ENCODE measurements around the gene SULT1C3. TPM values are rescaled to one million over a fixed set of nuclear protein-coding genes. Genes with fewer than 3 reads are reported as not detected.
A peak's percentile ranks its signal among the peaks of the same experiment; 100 is the strongest.

Gene SULT1C3
- total and polyA plus RNA-seq, 2 of the 8 experiments (the other 6 are each of a cell fraction or from before 2014, with no cell fraction given): not detected

DNA sequence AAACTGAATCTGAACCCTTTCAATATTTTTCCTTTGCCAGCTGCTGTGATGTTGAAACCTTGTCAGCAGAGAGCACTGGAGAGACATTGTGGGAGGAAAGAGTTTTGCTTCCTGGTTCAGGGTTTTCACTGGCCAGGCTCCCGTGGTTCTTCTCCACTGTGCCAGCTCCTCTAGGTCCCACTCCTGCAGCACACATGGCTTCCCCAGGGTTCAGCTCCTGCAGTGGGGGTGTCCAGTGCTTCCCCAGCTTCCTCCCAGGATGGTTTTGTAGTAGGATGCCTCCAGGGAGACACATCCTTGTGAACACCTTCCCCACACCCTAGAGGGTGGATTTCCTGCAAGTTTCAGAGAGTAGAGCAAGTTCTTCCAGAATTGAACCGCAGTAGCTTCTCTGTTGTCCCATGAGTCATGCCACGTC, 24.0 kb upstream of the SULT1C3 start:
- no peaks in the 10 kb centered on the region for H3K79me1 ChIP-seq (ENCODE audit: low read depth, low read length)
- no peaks in the 10 kb centered on the region for H3K4me1 ChIP-seq (replicated peaks in 1 of 4; ENCODE audit: control insufficient read depth in 3 of 4, insufficient read depth in 4 of 4, low read length in 3 of 4)
- H2BK120ac ChIP-seq (replicated peaks; ENCODE audit: low read depth, low read length): no peak overlapping the region
- H2AK5ac ChIP-seq (ENCODE audit: low read depth, low read length): no peak overlapping the region
- H4K8ac ChIP-seq (ENCODE audit: extremely low read depth, insufficient read depth, low read length): peak overlapping the region; percentile 38
- H3K23me2 ChIP-seq (ENCODE audit: low read depth, low read length): no peaks in the 10 kb centered on the region
- no peak overlapping the region for H2BK20ac ChIP-seq (ENCODE audit: low read length)
- no peak overlapping the region for H2BK15ac ChIP-seq (ENCODE audit: low read length)
- H3K27ac ChIP-seq (ENCODE audit: low read depth, low read length): no peak overlapping the region
- H2BK12ac ChIP-seq (ENCODE audit: low read depth, low read length): no peak overlapping the region
- FAIRE-seq (peak; percentile 45), DNase-seq (ENCODE audit: low read depth in 1 of 2, low spot score in 2 of 2) (no peak)
- H3K23ac ChIP-seq (ENCODE audit: insufficient read length): no peak overlapping the region
- H4K5ac ChIP-seq (ENCODE audit: insufficient read length, low read depth, low read length): no peak overlapping the region
- H3K56ac ChIP-seq (replicated peaks; ENCODE audit: insufficient read length, low read depth, low read length): no peak overlapping the region
- H3K18ac ChIP-seq (ENCODE audit: extremely low read depth, low read length): no peak overlapping the region
- no peaks in the 10 kb centered on the region for H3K27me3 ChIP-seq (replicated peaks in 1 of 4; ENCODE audit: control insufficient read depth in 3 of 4, extremely low read depth in 1 of 4, insufficient read depth in 3 of 4, low read length in 3 of 4)
- no peak overlapping the region for H3K4me3 ChIP-seq (ENCODE audit: extremely low read depth in 1 of 4, insufficient read depth in 2 of 4, low read depth in 3 of 4, low read length in 4 of 4)
- no peak overlapping the region for H3K9ac ChIP-seq (replicated peaks in 1 of 4; ENCODE audit: extremely low read depth in 1 of 4, low read depth in 3 of 4, low read length in 3 of 4)
- H4K20me1 ChIP-seq (replicated peaks in 1 of 2; ENCODE audit: control insufficient read depth in 1 of 2, insufficient read depth in 2 of 2, low read length in 2 of 2): no peaks in the 10 kb centered on the region
- CTCF ChIA-PET (ENCODE audit: partially characterized antibody): interaction anchor here (0.8 to 1.2 kb wide), 5 partner anchors 14 to 282 kb away, joined by 3 to 4 read pairs (median 3); no protein-coding TSS in a partner anchor
- 75% methylated on average over 3 of the region's 3 CpGs; no CpG with 5 or more reads in 1 of the 2 experiments for WGBS, 2 experiments (ENCODE audit: extremely low coverage in 1 of 2, insufficient coverage in 1 of 2, insufficient read length in 1 of 2, insufficient replicate concordance in 2 of 2, low coverage in 1 of 2, low lambda C conversion rate in 2 of 2, missing lambda C conversion rate in 1 of 2)
- no peaks in the 10 kb centered on the region for H3K36me3 ChIP-seq (ENCODE audit: control insufficient read depth in 2 of 4, insufficient read depth in 4 of 4, low read length in 3 of 4)
- POLR2A ChIA-PET (ENCODE audit: partially characterized antibody): no interaction called here
- 0 out of 4 replicates have a peak, but pooled peaks cover 0 to 5% of the 10 kb centered on the region in 2 experiments for H3K9me3 ChIP-seq (ENCODE audit: insufficient read depth in 2 of 2, low read depth in 1 of 2, low read length in 1 of 2)
- no peak overlapping the region for H3K14ac ChIP-seq (ENCODE audit: insufficient read length)
- H4K91ac ChIP-seq (replicated peaks; ENCODE audit: insufficient read length, low read length): no peak overlapping the region
- no peak overlapping the region for H3K4ac ChIP-seq (replicated peaks; ENCODE audit: insufficient read length, low read depth, low read length)
- no peak overlapping the region for H3K4me2 ChIP-seq (ENCODE audit: insufficient read depth in 1 of 2, low read depth in 2 of 2, low read length in 2 of 2)
- H3K79me2 ChIP-seq (ENCODE audit: control insufficient read depth in 1 of 2, insufficient read depth in 2 of 2, low read length in 2 of 2): no peaks in the 10 kb centered on the region
- no peak overlapping the region for H2BK5ac ChIP-seq (ENCODE audit: low read depth, low read length)
- no peak for TF ChIP-seq HDAC2 (IDR thresholded peaks at IDR 0.05; ENCODE audit: borderline replicate concordance in 1 of 2, low read depth in 2 of 2, low read length in 2 of 2)
- TF ChIP-seq, protein P1, sequence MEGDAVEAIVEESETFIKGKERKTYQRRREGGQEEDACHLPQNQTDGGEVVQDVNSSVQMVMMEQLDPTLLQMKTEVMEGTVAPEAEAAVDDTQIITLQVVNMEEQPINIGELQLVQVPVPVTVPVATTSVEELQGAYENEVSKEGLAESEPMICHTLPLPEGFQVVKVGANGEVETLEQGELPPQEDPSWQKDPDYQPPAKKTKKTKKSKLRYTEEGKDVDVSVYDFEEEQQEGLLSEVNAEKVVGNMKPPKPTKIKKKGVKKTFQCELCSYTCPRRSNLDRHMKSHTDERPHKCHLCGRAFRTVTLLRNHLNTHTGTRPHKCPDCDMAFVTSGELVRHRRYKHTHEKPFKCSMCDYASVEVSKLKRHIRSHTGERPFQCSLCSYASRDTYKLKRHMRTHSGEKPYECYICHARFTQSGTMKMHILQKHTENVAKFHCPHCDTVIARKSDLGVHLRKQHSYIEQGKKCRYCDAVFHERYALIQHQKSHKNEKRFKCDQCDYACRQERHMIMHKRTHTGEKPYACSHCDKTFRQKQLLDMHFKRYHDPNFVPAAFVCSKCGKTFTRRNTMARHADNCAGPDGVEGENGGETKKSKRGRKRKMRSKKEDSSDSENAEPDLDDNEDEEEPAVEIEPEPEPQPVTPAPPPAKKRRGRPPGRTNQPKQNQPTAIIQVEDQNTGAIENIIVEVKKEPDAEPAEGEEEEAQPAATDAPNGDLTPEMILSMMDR (IDR thresholded peaks at IDR 0.05; ENCODE audit: control extremely low read depth in 1 of 3, insufficient read depth in 1 of 3, low read depth in 1 of 3, low read length in 3 of 3): peak in 2 of 3 experiments; percentile 36 to 38; a peak in 3 of 4 replicates
- peak; percentile 64 to 71 for TF ChIP-seq RAD21 (IDR thresholded peaks at IDR 0.05 in 1 of 2, conservative IDR thresholded peaks at IDR 0.05 in 1 of 2; ENCODE audit: low read depth in 2 of 2, low read length in 2 of 2)
- H2AFZ ChIP-seq (ENCODE audit: low read length): peak overlapping the region; percentile 94; the same call in 1 of the 2 replicates

Data from H1 (cell line).